Breast epithelium (tissue), 3 donors: Measurements from ENCODE around the gene GPR39.

ENCODE experiments used
- CTCF ChIP-seq, 3 donors: fragments of 450-650 bp; IDR thresholded peaks; one replicate each; pipeline ENCODE4 v1.5.1; 2016 to 2017; ENCODE audit warnings: antibody characterized with exemption in 3 of 3, mild to moderate bottlenecking in 3 of 3, moderate library complexity in 3 of 3
- POLR2A ChIP-seq: fragments of 450-650 bp; IDR thresholded peaks from one replicate; pipeline ENCODE4 v1.6.1; 2016; ENCODE audit warnings: antibody characterized with exemption, mild to moderate bottlenecking, moderate library complexity
- POLR2AphosphoS5 ChIP-seq, 3 donors: sonication (generic); formaldehyde crosslinking; IDR thresholded peaks; one replicate each; pipeline ENCODE4 v1.6.1; 2017; ENCODE audit warnings: antibody characterized with exemption in 3 of 3

GRCh38 chr2:132383956-132384355 is 32.6 kb upstream of the GPR39 start:
- TF ChIP-seq CTCF (IDR thresholded peaks at IDR 0.05): no peak
- TF ChIP-seq POLR2AphosphoS5 (IDR thresholded peaks at IDR 0.05): no peak
- no peak for TF ChIP-seq POLR2A
